ENCODE results near the gene TGFBI.

TGFBI gene

GRCh38 chr5:136063778-136064465, 35.1 kb downstream of the TGFBI start:
- ATAC-seq (replicated peaks) (no peak), DNase-seq (no peak)
- Mint-ChIP-seq H3K27me3 (peaks cover 0 to 4% of the 10 kb centered on the region in 2 donors), H3K4me3 (no peak overlapping the region), H3K9me3 (no peaks in the 10 kb centered on the region), H3K4me1 (no peaks in the 10 kb centered on the region), H3K36me3 (no peaks in the 10 kb centered on the region), H3K27ac (no peak overlapping the region)

DNA sequence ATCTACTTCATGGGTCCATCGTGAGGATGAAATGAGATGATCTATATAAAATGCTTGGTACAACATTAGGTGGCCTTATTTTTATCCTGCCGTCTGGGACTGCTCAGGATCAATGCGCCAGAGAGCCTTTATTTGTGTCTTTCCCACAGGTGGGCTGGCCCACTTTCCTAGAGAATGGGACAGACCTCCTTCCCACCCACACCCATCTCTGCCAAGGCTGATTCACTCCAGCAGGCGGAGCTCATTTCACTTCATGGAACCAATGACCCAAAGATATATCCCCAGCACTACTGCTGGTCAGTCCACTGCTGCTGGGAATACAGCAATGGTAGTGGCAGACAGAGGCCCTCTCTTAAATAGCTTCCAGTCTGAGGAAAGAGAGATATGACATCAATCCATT, 35.7 kb downstream of the TGFBI start:
- H3K4me3 Mint-ChIP-seq, result no peak overlapping the region
- peaks cover 5% of the 10 kb centered on the region in 2 donors for H3K27me3 Mint-ChIP-seq
- ATAC-seq (replicated peaks) (no peak), DNase-seq (no peak)
- H3K36me3 Mint-ChIP-seq, result no peaks in the 10 kb centered on the region
- H3K27ac Mint-ChIP-seq, result no peak overlapping the region
- peaks cover 0 to 3% of the 10 kb centered on the region in 2 donors for H3K9me3 Mint-ChIP-seq
- H3K4me1 Mint-ChIP-seq, result no peaks in the 10 kb centered on the region

- peaks cover 0 to 3% of the 10 kb centered on the region in 2 donors for H3K9me3 Mint-ChIP-seq
- H3K4me1 Mint-ChIP-seq, result no peaks in the 10 kb centered on the region
Measured at GRCh38 chr5:136065588-136065987, 36.8 kb downstream of the TGFBI start.

GRCh38 chr5:136066661-136067271, 38.0 kb downstream of the TGFBI start:
- Mint-ChIP-seq H3K4me1 (no peaks in the 10 kb centered on the region), H3K27ac (no peak overlapping the region), H3K4me3 (no peak overlapping the region), H3K36me3 (no peaks in the 10 kb centered on the region), H3K27me3 (peaks cover 9 to 17% of the 10 kb centered on the region in 2 donors), H3K9me3 (peaks cover 1 to 3% of the 10 kb centered on the region in 2 donors)
- ATAC-seq (replicated peaks) (peak in 1 of 2 donors; percentile 25), DNase-seq (no peak)

More at GRCh38 chr5:136065588-136065987, 36.8 kb downstream of the TGFBI start:
- no peak overlapping the region for H3K27ac Mint-ChIP-seq
- ATAC-seq (replicated peaks), result no peak
- no peaks in the 10 kb centered on the region for H3K36me3 Mint-ChIP-seq
- no peak overlapping the region for H3K4me3 Mint-ChIP-seq
- no peak for DNase-seq
- peaks cover 9 to 13% of the 10 kb centered on the region in 2 donors for H3K27me3 Mint-ChIP-seq

GRCh38 chr5:136067422-136067821, 38.6 kb downstream of the TGFBI start:
- Mint-ChIP-seq H3K27ac (no peak overlapping the region), H3K27me3 (peaks cover 9 to 17% of the 10 kb centered on the region in 2 donors), H3K4me1 (no peaks in the 10 kb centered on the region), H3K36me3 (no peaks in the 10 kb centered on the region), H3K4me3 (no peak overlapping the region), H3K9me3 (peaks cover 1 to 3% of the 10 kb centered on the region in 2 donors)
- ATAC-seq (replicated peaks) (no peak), DNase-seq (no peak)

- H3K27me3 Mint-ChIP-seq, result peaks cover 9 to 17% of the 10 kb centered on the region in 2 donors
- H3K9me3 Mint-ChIP-seq, result peaks cover 1 to 3% of the 10 kb centered on the region in 2 donors
- H3K36me3 Mint-ChIP-seq, result no peaks in the 10 kb centered on the region
- no peak for DNase-seq
- no peak overlapping the region for H3K4me3 Mint-ChIP-seq
- H3K27ac Mint-ChIP-seq, result no peak overlapping the region
- peaks cover 6 to 9% of the 10 kb centered on the region in 2 donors for H3K4me1 Mint-ChIP-seq
- no peak for ATAC-seq (replicated peaks)
Measured at GRCh38 chr5:136070486-136071285, 41.9 kb downstream of the TGFBI start.

GRCh38 chr5:136073714-136074529, 45.1 kb downstream of the TGFBI start:
- Mint-ChIP-seq H3K36me3 (no peaks in the 10 kb centered on the region), H3K4me3 (no peak overlapping the region), H3K4me1 (peaks cover 6 to 9% of the 10 kb centered on the region in 2 donors), H3K27ac (peak overlapping the region; percentile 33), H3K9me3 (peaks cover 1 to 3% of the 10 kb centered on the region in 2 donors), H3K27me3 (peaks cover 36 to 43% of the 10 kb centered on the region in 2 donors)
- ATAC-seq (replicated peaks) (peak; percentile 86 to 89), DNase-seq (peak; percentile 40)

DNA sequence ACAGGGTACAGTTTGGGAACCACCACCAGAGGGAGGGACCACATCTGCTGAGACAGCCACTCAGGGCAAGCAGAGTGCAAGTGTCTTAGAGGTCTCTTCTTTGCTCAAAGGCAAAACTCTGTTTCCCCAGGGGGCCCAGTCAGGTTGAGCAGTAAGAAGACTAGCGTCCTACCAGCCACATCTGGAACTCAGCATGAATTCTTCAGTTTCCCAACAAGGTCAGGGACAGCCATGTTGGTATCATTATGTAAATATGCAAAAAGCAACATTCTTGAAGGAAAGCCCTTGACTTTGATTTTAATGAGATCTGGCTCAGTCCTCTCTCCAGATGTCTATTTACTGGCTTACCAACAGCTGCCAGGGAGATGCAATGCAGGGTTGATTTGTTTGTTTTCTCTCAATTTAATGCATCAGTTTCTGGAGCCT, 46.7 kb downstream of the TGFBI start:
- Mint-ChIP-seq H3K27ac (no peak overlapping the region), H3K4me3 (no peak overlapping the region), H3K36me3 (peaks cover 0 to 3% of the 10 kb centered on the region in 2 donors), H3K27me3 (peaks cover 36 to 46% of the 10 kb centered on the region in 2 donors), H3K4me1 (peaks cover 12 to 17% of the 10 kb centered on the region in 2 donors), H3K9me3 (peaks cover 0 to 1% of the 10 kb centered on the region in 2 donors)
- DNase-seq (no peak), ATAC-seq (replicated peaks) (no peak)

GRCh38 chr5:136076067-136076466, 47.3 kb downstream of the TGFBI start:
- peaks cover 0 to 1% of the 10 kb centered on the region in 2 donors for H3K9me3 Mint-ChIP-seq
- peaks cover 0 to 4% of the 10 kb centered on the region in 2 donors for H3K36me3 Mint-ChIP-seq
- H3K27ac Mint-ChIP-seq, result no peak overlapping the region
- peaks cover 41 to 44% of the 10 kb centered on the region in 2 donors for H3K27me3 Mint-ChIP-seq
- ATAC-seq (replicated peaks) (no peak), DNase-seq (no peak)
- peaks cover 13 to 20% of the 10 kb centered on the region in 2 donors for H3K4me1 Mint-ChIP-seq
- H3K4me3 Mint-ChIP-seq, result no peak overlapping the region

GRCh38 chr5:136076881-136077445, 48.2 kb downstream of the TGFBI start:
- Mint-ChIP-seq H3K27me3 (peaks cover 41 to 44% of the 10 kb centered on the region in 2 donors), H3K36me3 (peaks cover 0 to 4% of the 10 kb centered on the region in 2 donors), H3K4me1 (peaks cover 13 to 20% of the 10 kb centered on the region in 2 donors), H3K9me3 (no peaks in the 10 kb centered on the region), H3K4me3 (no peak overlapping the region), H3K27ac (no peak overlapping the region)
- ATAC-seq (replicated peaks) (no peak), DNase-seq (no peak)

- no peak overlapping the region for H3K27ac Mint-ChIP-seq
- DNase-seq, result no peak
- H3K36me3 Mint-ChIP-seq, result peaks cover 0 to 4% of the 10 kb centered on the region in 2 donors
- ATAC-seq (replicated peaks), result peak in 1 of 2 donors; percentile 5
- peak overlapping the region; percentile 66 to 83 for H3K4me3 Mint-ChIP-seq
- peaks cover 41 to 44% of the 10 kb centered on the region in 2 donors for H3K27me3 Mint-ChIP-seq
- peaks cover 8 to 12% of the 10 kb centered on the region in 2 donors for H3K4me1 Mint-ChIP-seq
- no peaks in the 10 kb centered on the region for H3K9me3 Mint-ChIP-seq
Measured at GRCh38 chr5:136079195-136079985, 50.6 kb downstream of the TGFBI start.

DNA sequence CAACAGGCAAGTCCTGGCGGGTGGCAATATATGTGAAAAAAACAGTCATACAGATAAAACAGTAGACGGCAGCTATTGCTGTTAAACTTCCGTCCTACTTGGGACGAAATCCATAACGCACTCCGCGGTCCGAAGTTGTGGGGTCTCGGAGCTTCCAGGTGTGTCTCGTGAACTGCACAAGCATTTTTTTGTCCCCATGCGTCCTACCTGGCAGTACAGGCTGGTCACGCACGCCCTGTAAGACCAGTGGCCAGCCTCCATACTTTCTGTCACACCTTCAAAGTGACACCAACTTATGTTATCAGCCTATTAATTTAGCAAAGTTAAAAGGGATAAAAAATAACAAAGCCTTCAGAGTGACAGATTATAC, 51.3 kb downstream of the TGFBI start:
- no peak for DNase-seq
- H3K27me3 Mint-ChIP-seq, result peaks cover 41 to 44% of the 10 kb centered on the region in 2 donors
- peaks cover 8 to 11% of the 10 kb centered on the region in 2 donors for H3K4me1 Mint-ChIP-seq
- peak overlapping the region; percentile 96 for H3K27ac Mint-ChIP-seq
- peak overlapping the region; percentile 76 to 83 for H3K4me3 Mint-ChIP-seq
- H3K9me3 Mint-ChIP-seq, result no peaks in the 10 kb centered on the region
- peak; percentile 19 to 20 for ATAC-seq (replicated peaks)
- peaks cover 0 to 4% of the 10 kb centered on the region in 2 donors for H3K36me3 Mint-ChIP-seq
